ENCODE data around the gene BAG1. TPM values are rescaled to one million over a fixed set of nuclear protein-coding genes. Genes with fewer than 3 reads are reported as not detected.

The BAG1 gene
- total and polyA plus RNA-seq, 9 donors: 41.0 to 70.9 (median 59.6) TPM

DNA sequence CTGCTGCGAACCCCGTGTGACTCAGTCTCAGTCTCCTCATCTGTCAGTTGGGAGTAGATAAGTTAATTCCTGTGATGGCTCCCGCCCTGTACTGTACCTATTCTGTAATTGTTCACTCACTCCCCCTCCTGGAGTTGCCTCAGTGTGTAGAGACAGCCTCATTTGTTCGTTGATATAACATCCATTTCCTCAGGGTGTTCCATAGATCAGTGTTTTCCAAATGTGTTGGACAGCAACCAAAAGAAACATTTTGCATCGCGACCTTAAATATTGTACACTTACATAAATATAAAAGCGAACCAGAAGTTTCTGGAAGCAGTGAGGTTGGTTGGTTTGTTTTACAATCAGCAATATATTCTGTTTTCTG is 26.5 kb upstream of the BAG1 start:
- no peaks in the 10 kb centered on the region for H3K9me3 ChIP-seq
- H3K36me3 ChIP-seq: no peaks in the 10 kb centered on the region
- 3 to 10% (median 4%) methylated on average over 7 of the region's 7 CpGs for WGBS, 3 donors
- intact Hi-C loops (cut with DNase I): no loop called here
- H3K4me3 ChIP-seq: peak overlapping the region; percentile 96
- no peaks in the 10 kb centered on the region for H3K27me3 ChIP-seq
- TF ChIP-seq POLR2A (IDR thresholded peaks at IDR 0.05) (no peak), EP300 (IDR thresholded peaks at IDR 0.05) (no peak)
- TF ChIP-seq, protein P1, sequence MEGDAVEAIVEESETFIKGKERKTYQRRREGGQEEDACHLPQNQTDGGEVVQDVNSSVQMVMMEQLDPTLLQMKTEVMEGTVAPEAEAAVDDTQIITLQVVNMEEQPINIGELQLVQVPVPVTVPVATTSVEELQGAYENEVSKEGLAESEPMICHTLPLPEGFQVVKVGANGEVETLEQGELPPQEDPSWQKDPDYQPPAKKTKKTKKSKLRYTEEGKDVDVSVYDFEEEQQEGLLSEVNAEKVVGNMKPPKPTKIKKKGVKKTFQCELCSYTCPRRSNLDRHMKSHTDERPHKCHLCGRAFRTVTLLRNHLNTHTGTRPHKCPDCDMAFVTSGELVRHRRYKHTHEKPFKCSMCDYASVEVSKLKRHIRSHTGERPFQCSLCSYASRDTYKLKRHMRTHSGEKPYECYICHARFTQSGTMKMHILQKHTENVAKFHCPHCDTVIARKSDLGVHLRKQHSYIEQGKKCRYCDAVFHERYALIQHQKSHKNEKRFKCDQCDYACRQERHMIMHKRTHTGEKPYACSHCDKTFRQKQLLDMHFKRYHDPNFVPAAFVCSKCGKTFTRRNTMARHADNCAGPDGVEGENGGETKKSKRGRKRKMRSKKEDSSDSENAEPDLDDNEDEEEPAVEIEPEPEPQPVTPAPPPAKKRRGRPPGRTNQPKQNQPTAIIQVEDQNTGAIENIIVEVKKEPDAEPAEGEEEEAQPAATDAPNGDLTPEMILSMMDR (IDR thresholded peaks at IDR 0.05): no peak
- no peak for DNase-seq
- peak overlapping the region; percentile 82 to 89 for H3K27ac ChIP-seq
- H3K4me1 ChIP-seq (ENCODE audit: insufficient read depth): peaks cover 8% of the 10 kb centered on the region

DNA sequence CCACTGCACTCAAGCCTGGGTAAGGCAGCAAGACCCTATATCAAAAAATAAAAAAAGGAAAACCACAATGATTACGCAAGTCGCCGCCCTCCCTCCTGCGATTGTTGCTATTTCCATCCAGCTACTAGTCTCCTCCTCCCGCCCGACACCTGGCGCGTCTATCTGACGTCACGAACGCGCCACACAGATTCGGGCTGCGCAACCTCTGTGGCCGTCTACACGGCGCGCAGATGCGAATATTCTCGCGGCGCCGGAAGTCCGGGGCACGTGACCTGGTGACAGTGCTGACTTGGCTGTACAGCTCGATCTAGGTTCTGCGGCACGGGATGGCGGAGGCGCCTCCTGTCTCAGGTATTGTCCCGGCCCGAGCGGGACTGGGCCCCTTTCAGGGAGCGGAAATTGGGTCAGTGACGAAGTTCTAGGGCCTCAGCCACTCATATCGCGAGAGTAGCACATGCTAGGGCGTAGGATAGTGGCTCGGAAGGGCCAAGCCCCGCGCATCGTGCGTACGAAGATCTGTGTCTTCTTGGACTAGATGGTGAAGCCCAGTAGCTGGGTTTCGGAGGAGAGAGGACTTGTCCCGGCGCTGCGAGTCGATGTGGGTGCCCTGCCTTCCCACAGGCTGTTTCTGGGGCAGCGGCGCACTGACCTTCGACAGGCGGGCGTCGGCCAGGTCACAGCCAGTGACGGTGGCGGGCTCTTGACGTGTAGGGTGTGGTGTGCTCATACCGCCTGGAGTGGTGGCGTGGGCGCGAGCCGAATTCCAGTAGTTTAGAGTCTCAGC is 25.9 kb upstream of the BAG1 start, which contains the start of gene NFX1:
Gene NFX1, plus strand, starts transcription at position 270 of the 784 bp plus-strand sequence. Its CDS starts 57 bp downstream, at position 327.
- peaks cover 8% of the 10 kb centered on the region for H3K4me1 ChIP-seq (ENCODE audit: insufficient read depth)
- 0% methylated on average over 48 to 63 of the region's 63 CpGs for WGBS, 3 donors
- H3K27ac ChIP-seq: peak within 1 kb of the TSS; percentile 82 to 89
- no peaks in the 10 kb centered on the region for H3K9me3 ChIP-seq
- DNase-seq: peak; percentile 98 to 99 (median 99)
- no peaks in the 10 kb centered on the region for H3K27me3 ChIP-seq
- peak within 1 kb of the TSS; percentile 96 for H3K4me3 ChIP-seq
- H3K36me3 ChIP-seq: no peaks in the 10 kb centered on the region
- intact Hi-C loops (cut with DNase I): no loop called here
- TF ChIP-seq POLR2A (IDR thresholded peaks at IDR 0.05) (peak; percentile 90), EP300 (IDR thresholded peaks at IDR 0.05) (peak; percentile 67)
- TF ChIP-seq, protein P1 (IDR thresholded peaks at IDR 0.05): no peak

DNA sequence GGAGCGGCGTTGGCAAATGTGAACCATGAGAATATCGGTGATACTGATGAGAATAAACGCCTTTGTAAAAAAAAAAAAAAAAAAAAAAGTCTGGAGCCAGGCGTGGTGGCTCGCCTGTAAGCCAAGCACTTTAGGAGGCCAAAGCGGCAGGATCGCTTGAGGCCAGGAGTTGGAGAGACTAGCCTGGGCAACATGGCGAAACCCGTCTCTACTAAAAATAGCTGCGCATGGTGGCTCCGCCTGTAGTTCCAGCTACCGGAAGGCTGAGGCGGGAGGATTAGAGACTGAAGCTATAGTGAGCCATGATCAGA is 25.4 kb upstream of the BAG1 start:
- peak overlapping the region; percentile 82 to 89 for H3K27ac ChIP-seq
- H3K9me3 ChIP-seq: no peaks in the 10 kb centered on the region
- DNase-seq: no peak
- H3K36me3 ChIP-seq: no peaks in the 10 kb centered on the region
- 0 to 2% (median 0%) methylated on average over 14 of the region's 14 CpGs for WGBS, 3 donors
- H3K4me3 ChIP-seq: peak overlapping the region; percentile 96
- H3K4me1 ChIP-seq (ENCODE audit: insufficient read depth): peaks cover 6% of the 10 kb centered on the region
- TF ChIP-seq, protein P1 (IDR thresholded peaks at IDR 0.05): no peak
- H3K27me3 ChIP-seq: no peaks in the 10 kb centered on the region
- intact Hi-C loops (cut with DNase I): loop anchor here in 1 of 4 donors (10.0 kb wide), 1 partner anchor 175 kb away; no protein-coding TSS in a partner anchor

DNA sequence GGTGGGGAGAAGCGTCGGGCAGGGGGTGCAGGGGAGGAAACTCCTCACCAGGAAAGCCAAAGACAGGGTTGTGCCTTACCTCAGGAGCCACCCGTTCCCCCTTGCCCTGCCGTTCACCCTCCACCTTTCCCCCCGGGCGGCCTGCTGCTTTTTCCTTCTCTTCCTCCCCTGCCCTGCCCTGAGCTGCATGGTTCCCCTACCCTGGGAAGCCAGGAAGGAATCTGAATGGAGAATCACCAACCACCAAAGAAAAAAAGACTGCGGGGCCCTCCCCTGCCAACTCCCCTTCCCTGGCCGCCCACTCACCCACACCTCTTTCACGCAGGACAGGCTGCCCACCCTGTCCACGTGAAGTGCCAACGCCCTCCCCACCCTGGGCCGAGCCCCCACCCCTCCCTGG is 25.0 kb upstream of the BAG1 start:
- H3K4me3 ChIP-seq: peak overlapping the region; percentile 96
- H3K27me3 ChIP-seq: no peaks in the 10 kb centered on the region
- H3K36me3 ChIP-seq: no peaks in the 10 kb centered on the region
- H3K4me1 ChIP-seq (ENCODE audit: insufficient read depth): peaks cover 6% of the 10 kb centered on the region
- DNase-seq: peak in 4 of 5 donors; percentile 18 to 53 (median 46)
- WGBS, 3 donors: 5 to 9% (median 7%) methylated on average over 12 of the region's 12 CpGs
- no peaks in the 10 kb centered on the region for H3K9me3 ChIP-seq
- H3K27ac ChIP-seq: peak overlapping the region; percentile 82 to 89
- TF ChIP-seq, protein P1 (IDR thresholded peaks at IDR 0.05): no peak
- no peak for TF ChIP-seq EP300 (IDR thresholded peaks at IDR 0.05)
- no peak for TF ChIP-seq POLR2A (IDR thresholded peaks at IDR 0.05)
- intact Hi-C loops (cut with DNase I): loop anchor here in 1 of 4 donors (10.0 kb wide), 1 partner anchor 175 kb away; no protein-coding TSS in a partner anchor
